Endothelial cell of umbilical vein (primary cell): ENCODE data around the gene ZSWIM6.

ENCODE experiments used
- GATA2 ChIP-seq: IDR thresholded peaks from 2 replicates; pipeline ENCODE4 v1.7.0; 2011; ENCODE audit warnings: low read depth, mild to moderate bottlenecking, moderate library complexity, mixed read lengths, low read length; ENCODE audit not compliant: insufficient read length, insufficient read depth
- MYC ChIP-seq: IDR thresholded peaks from one replicate; pipeline ENCODE4 v1.6.1; 2011; ENCODE audit warnings: mild to moderate bottlenecking, low read depth, low read length
- POLR2A ChIP-seq: IDR thresholded peaks from 2 replicates; pipeline ENCODE4 v1.6.1; 2012; ENCODE audit warnings: low read depth, mild to moderate bottlenecking, control low read depth, low read length
- TF ChIP-seq, protein P1 (sequence below), 2 donors: IDR thresholded peaks; 1 replicate in 1 of 2; 2 replicates in 1 of 2; pipeline ENCODE4 v1.5.1; 2011; ENCODE audit warnings: low read length in 2 of 2, mild to moderate bottlenecking in 2 of 2, moderate library complexity in 2 of 2, control low read depth in 1 of 2, inconsistent platforms in 1 of 2, low read depth in 1 of 2; ENCODE audit not compliant: insufficient read depth in 1 of 2; ENCODE audit errors: extremely low read depth in 1 of 2

- TF ChIP-seq, protein P1, sequence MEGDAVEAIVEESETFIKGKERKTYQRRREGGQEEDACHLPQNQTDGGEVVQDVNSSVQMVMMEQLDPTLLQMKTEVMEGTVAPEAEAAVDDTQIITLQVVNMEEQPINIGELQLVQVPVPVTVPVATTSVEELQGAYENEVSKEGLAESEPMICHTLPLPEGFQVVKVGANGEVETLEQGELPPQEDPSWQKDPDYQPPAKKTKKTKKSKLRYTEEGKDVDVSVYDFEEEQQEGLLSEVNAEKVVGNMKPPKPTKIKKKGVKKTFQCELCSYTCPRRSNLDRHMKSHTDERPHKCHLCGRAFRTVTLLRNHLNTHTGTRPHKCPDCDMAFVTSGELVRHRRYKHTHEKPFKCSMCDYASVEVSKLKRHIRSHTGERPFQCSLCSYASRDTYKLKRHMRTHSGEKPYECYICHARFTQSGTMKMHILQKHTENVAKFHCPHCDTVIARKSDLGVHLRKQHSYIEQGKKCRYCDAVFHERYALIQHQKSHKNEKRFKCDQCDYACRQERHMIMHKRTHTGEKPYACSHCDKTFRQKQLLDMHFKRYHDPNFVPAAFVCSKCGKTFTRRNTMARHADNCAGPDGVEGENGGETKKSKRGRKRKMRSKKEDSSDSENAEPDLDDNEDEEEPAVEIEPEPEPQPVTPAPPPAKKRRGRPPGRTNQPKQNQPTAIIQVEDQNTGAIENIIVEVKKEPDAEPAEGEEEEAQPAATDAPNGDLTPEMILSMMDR (IDR thresholded peaks at IDR 0.05; ENCODE audit: extremely low read depth in 1 of 2, insufficient read depth in 1 of 2, low read depth in 1 of 2, low read length in 2 of 2): no peak
- TF ChIP-seq POLR2A: no peak
- TF ChIP-seq GATA2: no peak
- TF ChIP-seq MYC: no peak
Observed at GRCh38 chr5:61569353-61569752, 237.3 kb downstream of the ZSWIM6 start.
